ENCODE measurements around the gene CD36. TPM values are rescaled to one million over a fixed set of nuclear protein-coding genes. Genes with fewer than 3 reads are reported as not detected.

CD36 gene
- 112 and 1,000 TPM in 2 replicates for total RNA-seq

DNA sequence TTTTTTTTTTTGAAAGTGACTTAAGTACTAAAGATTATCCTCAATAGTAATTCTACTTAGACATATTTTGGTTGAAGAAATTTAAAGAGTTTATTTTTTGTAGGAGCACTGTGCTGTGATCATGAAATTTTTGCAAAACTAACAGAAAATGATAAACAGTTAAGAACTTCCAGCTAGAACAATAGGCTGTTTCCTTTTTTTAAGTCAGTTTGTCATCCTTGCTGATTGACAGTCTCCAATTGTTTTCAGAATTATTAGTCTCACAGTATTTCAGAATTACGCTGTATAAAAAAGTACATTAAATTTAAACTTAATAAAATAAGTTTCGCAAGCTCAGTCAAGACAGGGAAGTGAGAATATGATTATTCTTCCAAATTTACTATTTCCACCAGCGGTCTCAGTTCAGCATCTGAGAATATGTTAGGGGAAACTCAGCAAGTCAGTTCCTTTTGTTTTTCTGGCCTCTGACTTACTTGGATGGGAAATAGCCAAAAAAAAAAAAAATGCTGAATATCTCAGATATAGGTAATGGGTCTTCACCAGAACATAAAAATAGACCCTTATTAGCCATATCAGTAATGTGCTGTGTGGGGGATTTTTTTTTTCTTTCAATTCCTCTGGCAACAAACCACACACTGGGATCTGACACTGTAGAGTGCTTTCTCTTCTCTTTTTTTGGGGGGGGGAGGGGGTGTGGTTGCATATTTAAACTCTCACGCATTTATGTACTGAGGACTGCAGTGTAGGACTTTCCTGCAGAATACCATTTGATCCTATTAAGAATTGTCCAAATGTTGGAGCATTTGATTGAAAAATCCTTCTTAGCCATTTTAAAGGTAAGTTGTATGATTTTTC is at the start of gene CD36:
TSS of gene CD36 (plus strand) at position 732 of the 855 bp plus-strand sequence. CDS start 8,099 bp downstream, outside the sequence.

Other genes with a start within 250 kb of the CD36 start
- gene GNAT3, start 126.6 kb upstream of the CD36 start, total RNA-seq: not detected in 2 replicates

Measured in smooth muscle cell of the pulmonary artery (primary cell).